Transverse colon (tissue), 4 donors: Measurements from ENCODE around the gene SLC36A2.

Experiments
- POLR2AphosphoS5 ChIP-seq, 3 donors: sonication (generic); formaldehyde crosslinking; IDR thresholded peaks; one replicate each; pipeline ENCODE4 v1.6.1; 2016; ENCODE audit warnings: antibody characterized with exemption in 3 of 3
- TF ChIP-seq, protein P1 (sequence below), 5 experiments: fragments of 200-600 bp in 3 of 5; fragments of 450-650 bp in 2 of 5; sonication (generic) in 3 of 5; IDR thresholded peaks; 1 replicate in 2 of 5; 2 replicates in 3 of 5; pipeline ENCODE4 v1.5.1; 2016 to 2017; ENCODE audit warnings: antibody characterized with exemption in 5 of 5, inconsistent platforms in 3 of 5, mild to moderate bottlenecking in 2 of 5, moderate library complexity in 1 of 5

DNA sequence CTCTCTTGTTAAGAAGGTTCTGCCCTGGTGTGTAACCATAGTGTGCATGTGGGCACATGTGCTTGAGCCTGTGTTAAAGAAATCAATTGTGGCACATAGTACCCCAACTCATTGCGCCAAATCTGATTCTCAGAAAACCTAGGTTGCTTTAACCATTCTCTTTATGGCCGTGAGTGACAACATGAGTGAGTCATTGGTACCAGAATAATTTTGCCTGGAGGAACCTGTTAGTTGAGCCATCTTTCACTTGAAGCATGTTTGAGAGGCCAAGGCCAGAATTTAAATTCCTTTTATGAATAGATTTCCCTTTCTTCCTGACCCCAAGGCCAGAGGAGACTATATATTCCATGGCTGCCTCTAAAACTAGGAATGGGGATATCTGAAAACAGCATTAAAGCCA is 35.2 kb upstream of the SLC36A2 start:
- TF ChIP-seq POLR2AphosphoS5 (IDR thresholded peaks at IDR 0.05): no peak
- TF ChIP-seq, protein P1, sequence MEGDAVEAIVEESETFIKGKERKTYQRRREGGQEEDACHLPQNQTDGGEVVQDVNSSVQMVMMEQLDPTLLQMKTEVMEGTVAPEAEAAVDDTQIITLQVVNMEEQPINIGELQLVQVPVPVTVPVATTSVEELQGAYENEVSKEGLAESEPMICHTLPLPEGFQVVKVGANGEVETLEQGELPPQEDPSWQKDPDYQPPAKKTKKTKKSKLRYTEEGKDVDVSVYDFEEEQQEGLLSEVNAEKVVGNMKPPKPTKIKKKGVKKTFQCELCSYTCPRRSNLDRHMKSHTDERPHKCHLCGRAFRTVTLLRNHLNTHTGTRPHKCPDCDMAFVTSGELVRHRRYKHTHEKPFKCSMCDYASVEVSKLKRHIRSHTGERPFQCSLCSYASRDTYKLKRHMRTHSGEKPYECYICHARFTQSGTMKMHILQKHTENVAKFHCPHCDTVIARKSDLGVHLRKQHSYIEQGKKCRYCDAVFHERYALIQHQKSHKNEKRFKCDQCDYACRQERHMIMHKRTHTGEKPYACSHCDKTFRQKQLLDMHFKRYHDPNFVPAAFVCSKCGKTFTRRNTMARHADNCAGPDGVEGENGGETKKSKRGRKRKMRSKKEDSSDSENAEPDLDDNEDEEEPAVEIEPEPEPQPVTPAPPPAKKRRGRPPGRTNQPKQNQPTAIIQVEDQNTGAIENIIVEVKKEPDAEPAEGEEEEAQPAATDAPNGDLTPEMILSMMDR (IDR thresholded peaks at IDR 0.05): no peak
